ENCODE measurements around the gene LTBP1. TPM values are rescaled to one million over a fixed set of nuclear protein-coding genes. Genes with fewer than 3 reads are reported as not detected.
"Not testable (repeated sequence)": the region's sequence is repeated elsewhere in the genome, so short reads cannot be mapped to it uniquely, and the experiment has no call there.

Gene LTBP1
- total RNA-seq, 1 experiment from 2014 or later, result 162 TPM

- peak; percentile 67 for DNase-seq (ENCODE audit: low read depth)
Measured at GRCh38 chr2:33377048-33377447, 430.3 kb downstream of the LTBP1 start.

- peak; percentile 47 for DNase-seq (ENCODE audit: low read depth)
Measured at GRCh38 chr2:33378556-33379210, 431.9 kb downstream of the LTBP1 start.

GRCh38 chr2:33380001-33380609 is 433.4 kb downstream of the LTBP1 start:
- DNase-seq (ENCODE audit: low read depth), result no peak

- DNase-seq (ENCODE audit: low read depth), result no peak
Measured at GRCh38 chr2:33380719-33381118, 434.0 kb downstream of the LTBP1 start.

- no peak for DNase-seq (ENCODE audit: low read depth)
Measured at GRCh38 chr2:33381301-33381858, 434.6 kb downstream of the LTBP1 start.

GRCh38 chr2:33383855-33384598 is 437.3 kb downstream of the LTBP1 start:
- DNase-seq (ENCODE audit: low read depth), result no peak

- no peak for DNase-seq (ENCODE audit: low read depth)
Measured at GRCh38 chr2:33384599-33384961, 437.8 kb downstream of the LTBP1 start.

GRCh38 chr2:33388996-33389395 is 442.2 kb downstream of the LTBP1 start:
- DNase-seq (ENCODE audit: low read depth), result no peak

- not testable (repeated sequence) for DNase-seq (ENCODE audit: low read depth)
Measured at GRCh38 chr2:33389695-33390094, 442.9 kb downstream of the LTBP1 start.

- DNase-seq (ENCODE audit: low read depth), result no peak
Measured at GRCh38 chr2:33391529-33392255, 444.9 kb downstream of the LTBP1 start.

- DNase-seq (ENCODE audit: low read depth), result no peak
Measured at GRCh38 chr2:33392366-33392765, 445.6 kb downstream of the LTBP1 start.

- no peak for DNase-seq (ENCODE audit: low read depth)
Measured at GRCh38 chr2:33395034-33395433, 448.3 kb downstream of the LTBP1 start.

- peak; percentile 74 for DNase-seq (ENCODE audit: low read depth)
Measured at GRCh38 chr2:33395655-33396249, 449.0 kb downstream of the LTBP1 start.

GRCh38 chr2:33404321-33404720 is 457.6 kb downstream of the LTBP1 start:
- no peak for DNase-seq (ENCODE audit: low read depth)

- DNase-seq (ENCODE audit: low read depth), result no peak
Measured at GRCh38 chr2:33406622-33407021, 459.9 kb downstream of the LTBP1 start.

GRCh38 chr2:33408109-33408508 is 461.4 kb downstream of the LTBP1 start:
- no peak for DNase-seq (ENCODE audit: low read depth)

GRCh38 chr2:33409417-33409955 is 462.7 kb downstream of the LTBP1 start:
- no peak for DNase-seq (ENCODE audit: low read depth)

- DNase-seq (ENCODE audit: low read depth), result peak; percentile 42
Measured at GRCh38 chr2:33411765-33412164, 465.0 kb downstream of the LTBP1 start.

GRCh38 chr2:33412920-33413319 is 466.2 kb downstream of the LTBP1 start:
- DNase-seq (ENCODE audit: low read depth), result peak; percentile 80

GRCh38 chr2:33419581-33420200 is 472.9 kb downstream of the LTBP1 start:
- DNase-seq (ENCODE audit: low read depth), result no peak

GRCh38 chr2:33420726-33421125 is 474.0 kb downstream of the LTBP1 start:
- DNase-seq (ENCODE audit: low read depth), result no peak
